Mesendoderm (in vitro differentiated cells): Measurements from ENCODE around the gene PDE3A.
A peak's percentile ranks its signal among the peaks of the same experiment; 100 is the strongest.

Experiments used
- DNase-seq: peaks from one replicate; pipeline ENCODE4 v3.0.0; 2013
- H2AK5ac ChIP-seq: 2 replicates; pipeline ENCODE4 v1.6.1; 2013; ENCODE audit warnings: low read length, inconsistent platforms
- H2BK120ac ChIP-seq: 2 replicates; pipeline ENCODE4 v1.6.1; 2013; ENCODE audit warnings: low read depth, mild to moderate bottlenecking, low read length, moderate library complexity, mixed read lengths
- H2BK15ac ChIP-seq: replicated peaks from 2 replicates; pipeline ENCODE4 v1.6.1; 2013; ENCODE audit warnings: low read depth, mild to moderate bottlenecking, moderate library complexity
- H2BK5ac ChIP-seq: 2 replicates; pipeline ENCODE4 v1.6.1; 2013; ENCODE audit warnings: low read length, inconsistent platforms
- H3K18ac ChIP-seq: 2 replicates; pipeline ENCODE4 v1.6.1; 2013; ENCODE audit warnings: mild to moderate bottlenecking, low read length, mixed read lengths
- H3K23ac ChIP-seq: one replicate; pipeline ENCODE4 v1.6.1; 2013; ENCODE audit warnings: low read length
- H3K27ac ChIP-seq: 2 replicates; pipeline ENCODE4 v1.5.1; 2013; ENCODE audit warnings: low read depth, mild to moderate bottlenecking, inconsistent platforms, low read length, moderate library complexity
- H3K27me3 ChIP-seq: 2 replicates; pipeline ENCODE4 v1.6.1; 2013; ENCODE audit warnings: low read length, control low read depth, mild to moderate bottlenecking, inconsistent platforms; ENCODE audit not compliant: insufficient read depth, poor library complexity
- H3K36me3 ChIP-seq: 2 replicates; pipeline ENCODE4 v1.6.1; 2013; ENCODE audit warnings: low read length, inconsistent platforms; ENCODE audit not compliant: control insufficient read depth, insufficient read depth
- H3K4ac ChIP-seq: one replicate; pipeline ENCODE4 v1.6.1; 2013; ENCODE audit warnings: low read depth, mild to moderate bottlenecking, low read length, moderate library complexity
- H3K4me1 ChIP-seq: 2 replicates; pipeline ENCODE4 v1.6.1; 2013; ENCODE audit warnings: low read depth, low read length, inconsistent platforms; ENCODE audit not compliant: control insufficient read depth
- H3K4me2 ChIP-seq: 2 replicates; pipeline ENCODE4 v1.6.1; 2013; ENCODE audit warnings: low read length
- H3K4me3 ChIP-seq: 2 replicates; pipeline ENCODE4 v1.5.1; 2013; ENCODE audit warnings: mild to moderate bottlenecking, low read length
- H3K56ac ChIP-seq: one replicate; pipeline ENCODE4 v1.6.1; 2013; ENCODE audit warnings: low read length
- H3K79me1 ChIP-seq: 2 replicates; pipeline ENCODE4 v1.6.1; 2013; ENCODE audit warnings: low read length, inconsistent platforms
- H3K79me2 ChIP-seq: 2 replicates; pipeline ENCODE4 v1.6.1; 2013; ENCODE audit warnings: mild to moderate bottlenecking, low read length; ENCODE audit not compliant: control insufficient read depth, insufficient read depth
- H3K9ac ChIP-seq: 2 replicates; pipeline ENCODE4 v1.6.1; 2013; ENCODE audit warnings: low read length, inconsistent platforms
- H4K5ac ChIP-seq: one replicate; pipeline ENCODE4 v1.6.1; 2013; ENCODE audit warnings: low read length
- H4K8ac ChIP-seq: one replicate; pipeline ENCODE4 v1.6.1; 2013; ENCODE audit warnings: low read depth, mild to moderate bottlenecking, control low read depth, low read length, moderate library complexity
- WGBS: extraction: QIAGEN DNeasy Blood & Tissue Kit; methylation state at CpG from one replicate; pipeline ENCODE4 v1.1.7; 2013; ENCODE audit warnings: low lambda C conversion rate, missing lambda C conversion rate; ENCODE audit not compliant: insufficient coverage; ENCODE audit errors: extremely low coverage; 5-methylcytosine and 5-hydroxymethylcytosine counted together

PDE3A gene

DNA sequence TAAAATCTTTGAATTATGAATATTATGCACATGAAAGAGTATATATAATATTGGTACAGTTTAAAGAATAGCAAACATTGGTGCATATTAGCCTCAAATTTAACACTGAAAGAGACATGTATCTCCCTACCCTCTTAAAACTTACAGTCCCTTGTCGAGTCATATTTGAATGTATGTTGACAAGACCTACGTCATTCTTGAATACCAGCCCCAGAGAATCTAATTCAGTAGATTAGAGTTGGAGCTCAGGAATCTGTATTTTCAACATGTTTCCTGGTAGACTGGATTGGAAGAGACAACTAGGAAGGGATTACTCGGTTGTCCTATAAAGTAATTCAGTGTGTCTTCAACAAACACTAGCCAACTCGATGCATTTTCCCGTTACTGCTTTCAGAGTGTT is 104.8 kb downstream of the PDE3A start:
- WGBS, result no CpG with 5 or more reads among the region's 5 CpGs
- H2BK120ac ChIP-seq, result no peak overlapping the region
- H3K4ac ChIP-seq, result no peak overlapping the region
- H3K4me3 ChIP-seq, result no peak overlapping the region
- no peak overlapping the region for H3K23ac ChIP-seq
- no peak overlapping the region for H3K18ac ChIP-seq
- H4K8ac ChIP-seq, result no peak overlapping the region
- H3K79me2 ChIP-seq, result no peaks in the 10 kb centered on the region
- H3K27me3 ChIP-seq, result no peaks in the 10 kb centered on the region
- DNase-seq, result no peak
- no peak overlapping the region for H2AK5ac ChIP-seq
- H3K27ac ChIP-seq, result no peak overlapping the region
- H3K36me3 ChIP-seq, result no peaks in the 10 kb centered on the region
- H3K9ac ChIP-seq, result no peak overlapping the region
- H3K56ac ChIP-seq, result no peak overlapping the region
- no peak overlapping the region for H4K5ac ChIP-seq
- H3K4me2 ChIP-seq, result no peak overlapping the region
- no peaks in the 10 kb centered on the region for H3K79me1 ChIP-seq
- no peak overlapping the region for H2BK15ac ChIP-seq
- H3K4me1 ChIP-seq, result no peaks in the 10 kb centered on the region
- no peak overlapping the region for H2BK5ac ChIP-seq

GRCh38 chr12:20474016-20474415 is 105.7 kb downstream of the PDE3A start:
- Histone ChIP-seq H3K79me1 (no peaks in the 10 kb centered on the region), H3K56ac (no peak overlapping the region), H3K36me3 (no peaks in the 10 kb centered on the region), H3K4me3 (no peak overlapping the region), H3K18ac (no peak overlapping the region), H4K8ac (no peak overlapping the region), H4K5ac (no peak overlapping the region), H2BK15ac (no peak overlapping the region), H3K4me1 (no peaks in the 10 kb centered on the region), H2BK5ac (no peak overlapping the region), H2AK5ac (no peak overlapping the region), H3K23ac (no peak overlapping the region), H3K27ac (no peak overlapping the region), H3K9ac (no peak overlapping the region), H3K4me2 (no peak overlapping the region), H3K27me3 (no peaks in the 10 kb centered on the region), H3K4ac (no peak overlapping the region), H3K79me2 (no peaks in the 10 kb centered on the region), H2BK120ac (no peak overlapping the region)
- no peak for DNase-seq
- no CpG with 5 or more reads among the region's 6 CpGs for WGBS

- Histone ChIP-seq H3K4me3 (no peak overlapping the region), H3K56ac (no peak overlapping the region), H3K9ac (no peak overlapping the region), H2BK15ac (no peak overlapping the region), H2BK5ac (no peak overlapping the region), H2BK120ac (no peak overlapping the region), H3K27me3 (no peaks in the 10 kb centered on the region), H4K8ac (no peak overlapping the region), H2AK5ac (no peak overlapping the region), H3K36me3 (no peaks in the 10 kb centered on the region), H3K79me1 (no peaks in the 10 kb centered on the region), H3K4ac (no peak overlapping the region), H4K5ac (no peak overlapping the region), H3K23ac (no peak overlapping the region), H3K4me2 (no peak overlapping the region), H3K27ac (no peak overlapping the region), H3K4me1 (no peaks in the 10 kb centered on the region), H3K79me2 (no peaks in the 10 kb centered on the region), H3K18ac (no peak overlapping the region)
- WGBS, result no CpG with 5 or more reads among the region's 4 CpGs
- DNase-seq, result peak; percentile 37
Observed at GRCh38 chr12:20474443-20474842, 106.1 kb downstream of the PDE3A start.

DNA sequence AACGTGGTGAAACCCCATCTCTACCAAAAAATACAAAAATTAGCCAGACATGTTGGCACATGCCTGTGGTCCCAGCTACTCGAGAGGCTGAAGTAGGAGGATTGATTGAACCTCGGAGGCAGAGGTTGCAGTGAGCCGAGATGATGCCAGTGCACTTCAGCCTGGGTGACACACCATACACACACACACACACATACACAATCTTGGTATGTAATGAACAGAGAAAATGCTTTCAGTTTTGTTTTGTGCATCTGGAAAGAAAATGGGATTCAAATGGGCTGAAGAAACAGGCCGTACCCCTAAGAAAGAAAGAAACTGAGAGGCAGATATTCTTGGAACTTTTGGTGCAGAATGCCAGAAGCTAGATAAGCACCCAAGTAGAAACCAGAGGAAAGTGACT is 107.2 kb downstream of the PDE3A start:
- Histone ChIP-seq H3K4me3 (no peak overlapping the region), H2AK5ac (no peak overlapping the region)
- no CpG with 5 or more reads among the region's 5 CpGs for WGBS

GRCh38 chr12:20476551-20476950 is 108.2 kb downstream of the PDE3A start:
- Histone ChIP-seq H2BK15ac (no peak overlapping the region), H2AK5ac (no peak overlapping the region), H3K4me3 (no peak overlapping the region), H3K18ac (no peak overlapping the region), H2BK5ac (no peak overlapping the region), H3K9ac (no peak overlapping the region), H3K4me2 (no peak overlapping the region), H3K4me1 (no peaks in the 10 kb centered on the region), H3K27ac (no peak overlapping the region), H3K36me3 (no peaks in the 10 kb centered on the region), H4K5ac (no peak overlapping the region), H3K4ac (no peak overlapping the region), H4K8ac (no peak overlapping the region), H3K79me2 (no peaks in the 10 kb centered on the region), H3K79me1 (no peaks in the 10 kb centered on the region), H3K23ac (no peak overlapping the region), H3K27me3 (no peaks in the 10 kb centered on the region), H3K56ac (no peak overlapping the region), H2BK120ac (no peak overlapping the region)
- WGBS, result no CpG with 5 or more reads among the region's 2 CpGs
- no peak for DNase-seq

More for the DNA sequence above, 107.2 kb downstream of the PDE3A start:
- Histone ChIP-seq H3K36me3 (no peaks in the 10 kb centered on the region), H2BK15ac (no peak overlapping the region), H3K27me3 (no peaks in the 10 kb centered on the region), H4K5ac (no peak overlapping the region), H2BK120ac (no peak overlapping the region), H3K18ac (no peak overlapping the region), H3K79me2 (no peaks in the 10 kb centered on the region), H3K4me1 (no peaks in the 10 kb centered on the region), H3K56ac (no peak overlapping the region), H3K4me2 (no peak overlapping the region), H3K27ac (no peak overlapping the region), H3K9ac (no peak overlapping the region), H3K23ac (no peak overlapping the region), H2BK5ac (no peak overlapping the region), H3K79me1 (no peaks in the 10 kb centered on the region), H3K4ac (no peak overlapping the region), H4K8ac (no peak overlapping the region)
- no peak for DNase-seq

GRCh38 chr12:20477255-20477654 is 108.9 kb downstream of the PDE3A start:
- H4K8ac ChIP-seq, result no peak overlapping the region
- no peak overlapping the region for H2AK5ac ChIP-seq
- no peaks in the 10 kb centered on the region for H3K79me2 ChIP-seq
- no peak overlapping the region for H3K4me3 ChIP-seq
- no peak for DNase-seq
- no CpG with 5 or more reads among the region's 5 CpGs for WGBS
- no peak overlapping the region for H3K18ac ChIP-seq
- H3K36me3 ChIP-seq, result no peaks in the 10 kb centered on the region
- no peak overlapping the region for H3K23ac ChIP-seq
- H3K56ac ChIP-seq, result no peak overlapping the region
- no peaks in the 10 kb centered on the region for H3K27me3 ChIP-seq
- H2BK5ac ChIP-seq, result no peak overlapping the region
- H3K4me2 ChIP-seq, result no peak overlapping the region
- H3K27ac ChIP-seq, result no peak overlapping the region
- H4K5ac ChIP-seq, result no peak overlapping the region
- H3K9ac ChIP-seq, result no peak overlapping the region
- H3K79me1 ChIP-seq, result no peaks in the 10 kb centered on the region
- no peak overlapping the region for H2BK15ac ChIP-seq
- H3K4ac ChIP-seq, result no peak overlapping the region
- no peaks in the 10 kb centered on the region for H3K4me1 ChIP-seq
- H2BK120ac ChIP-seq, result no peak overlapping the region
